IMR-90 (cell line): ENCODE data around the gene MBOAT1. TPM values are rescaled to one million over a fixed set of nuclear protein-coding genes. Genes with fewer than 3 reads are reported as not detected.

Source experiments
- ATAC-seq: fragments of 200-7000 bp; cut with Tn5 transposase; 2 replicates; pipeline ENCODE4 v1.9.1; 2020; ENCODE audit warnings: low read depth, mild to moderate bottlenecking, moderate library complexity
- BruUV-seq: library from RNA; stranded (reverse); fragments of 400-500 nt; replicated peaks from 2 replicates; lab custom pipeline; 2021; lab: Mats Ljungman, UMichigan
- CTCF ChIA-PET: fragments of 300-600 bp; formaldehyde crosslinking; extraction: SDS; loops from one replicate; lab custom pipeline; 2021; ENCODE audit warnings: antibody characterized with exemption; lab: Yijun Ruan, JAX
- POLR2A ChIA-PET: fragments of 300-600 bp; sonication (Branson Sonifier 250); formaldehyde crosslinking; loops from one replicate; lab custom pipeline; 2022; ENCODE audit warnings: antibody characterized with exemption; ENCODE audit not compliant: unreplicated experiment; lab: Charles Lee
- DNase-seq: peaks from one replicate; pipeline ENCODE4 v3.0.0; 2013
- H2AFZ ChIP-seq: replicated peaks from 2 replicates; pipeline ENCODE3; 2013; ENCODE audit warnings: low read length, mild to moderate bottlenecking; ENCODE audit not compliant: poor library complexity
- H2AK5ac ChIP-seq: 2 replicates; pipeline ENCODE4 v1.6.1; 2013; ENCODE audit warnings: low read depth, low read length, inconsistent platforms
- H2AK9ac ChIP-seq: replicated peaks from 2 replicates; pipeline ENCODE3; 2013; ENCODE audit warnings: mild to moderate bottlenecking, low read depth, low read length, moderate library complexity; ENCODE audit not compliant: poor library complexity
- H2BK120ac ChIP-seq: 2 replicates; pipeline ENCODE4 v1.6.1; 2013; ENCODE audit warnings: low read depth, low read length, inconsistent platforms
- H2BK15ac ChIP-seq: 3 replicates; pipeline ENCODE4 v1.6.1; 2013; ENCODE audit warnings: low read depth, low read length, inconsistent platforms
- H2BK20ac ChIP-seq: 2 replicates; pipeline ENCODE4 v1.6.1; 2013; ENCODE audit warnings: low read depth, mild to moderate bottlenecking, inconsistent platforms, low read length, moderate library complexity
- H2BK5ac ChIP-seq: 2 replicates; pipeline ENCODE4 v1.6.1; 2013; ENCODE audit warnings: mild to moderate bottlenecking, low read depth, low read length, inconsistent platforms; ENCODE audit not compliant: poor library complexity, severe bottlenecking
- H3K14ac ChIP-seq: replicated peaks from 2 replicates; pipeline ENCODE4 v1.6.1; 2013; ENCODE audit warnings: low read depth, low read length, inconsistent platforms
- H3K18ac ChIP-seq: 2 replicates; pipeline ENCODE4 v1.6.1; 2013; ENCODE audit warnings: low read depth, low read length, control low read depth
- H3K23ac ChIP-seq: 2 replicates; pipeline ENCODE4 v1.6.1; 2013; ENCODE audit warnings: low read depth, low read length, inconsistent platforms
- H3K27ac ChIP-seq: 2 replicates; pipeline ENCODE4 v1.5.1; 2013; ENCODE audit warnings: mild to moderate bottlenecking, control low read depth, low read length; ENCODE audit not compliant: insufficient read depth
- H3K27me3 ChIP-seq: 2 replicates; pipeline ENCODE4 v1.6.1; 2013; ENCODE audit warnings: low read length; ENCODE audit not compliant: control insufficient read depth, insufficient read depth
- H3K36me3 ChIP-seq: 2 replicates; pipeline ENCODE4 v1.6.1; 2013; ENCODE audit warnings: low read length, mixed read lengths; ENCODE audit not compliant: control insufficient read depth, insufficient read depth
- H3K4ac ChIP-seq: 2 replicates; pipeline ENCODE4 v1.6.1; 2013; ENCODE audit warnings: low read depth, low read length, inconsistent platforms
- H3K4me1 ChIP-seq: 2 replicates; pipeline ENCODE4 v1.6.1; 2013; ENCODE audit warnings: low read length, mixed read lengths; ENCODE audit not compliant: control insufficient read depth, insufficient read depth
- H3K4me2 ChIP-seq: 2 replicates; pipeline ENCODE4 v1.6.1; 2013; ENCODE audit warnings: low read depth, mild to moderate bottlenecking, control low read depth, low read length, moderate library complexity
- H3K4me3 ChIP-seq: 2 replicates; pipeline ENCODE4 v1.5.1; 2013; ENCODE audit warnings: low read depth, mild to moderate bottlenecking, control low read depth, low read length, moderate library complexity; ENCODE audit not compliant: insufficient read depth
- H3K56ac ChIP-seq: 2 replicates; pipeline ENCODE4 v1.6.1; 2013; ENCODE audit warnings: low read length, inconsistent platforms; ENCODE audit not compliant: insufficient read depth; ENCODE audit errors: extremely low read depth
- H3K79me1 ChIP-seq, 2 experiments: 2 replicates each; pipeline ENCODE4 v1.6.1; 2013; ENCODE audit warnings: low read length in 2 of 2, inconsistent platforms in 1 of 2, low read depth in 1 of 2
- H3K9ac ChIP-seq: 2 replicates; pipeline ENCODE4 v1.6.1; 2013; ENCODE audit warnings: low read depth, low read length, control low read depth
- H3K9me1 ChIP-seq: 2 replicates; pipeline ENCODE4 v1.6.1; 2013; ENCODE audit warnings: low read length, inconsistent platforms; ENCODE audit not compliant: insufficient read depth
- H3K9me3 ChIP-seq: 2 replicates; pipeline ENCODE4 v1.6.1; 2013; ENCODE audit warnings: low read length; ENCODE audit not compliant: control insufficient read depth, insufficient read depth
- H4K20me1 ChIP-seq: 2 replicates; pipeline ENCODE4 v1.6.1; 2013; ENCODE audit warnings: low read length, inconsistent platforms; ENCODE audit not compliant: insufficient read depth
- H4K5ac ChIP-seq: 2 replicates; pipeline ENCODE4 v1.6.1; 2013; ENCODE audit warnings: mild to moderate bottlenecking, low read depth, low read length, control low read depth
- H4K8ac ChIP-seq, 2 experiments: 2 replicates each; pipeline ENCODE4 v1.6.1; 2013; ENCODE audit warnings: low read depth in 2 of 2, low read length in 2 of 2, control low read depth in 1 of 2, inconsistent platforms in 1 of 2
- H4K91ac ChIP-seq: 2 replicates; pipeline ENCODE4 v1.6.1; 2013; ENCODE audit warnings: low read depth, low read length, inconsistent platforms; ENCODE audit not compliant: insufficient read depth
- CTCF ChIP-seq: conservative IDR thresholded peaks from 2 replicates; pipeline ENCODE4 v1.5.1; 2012; ENCODE audit warnings: mild to moderate bottlenecking, low read depth, low read length, improper control_type of control experiment
- MXI1 ChIP-seq: IDR thresholded peaks from 2 replicates; pipeline ENCODE4 v1.6.1; 2012; ENCODE audit warnings: low read depth, mild to moderate bottlenecking, low read length, moderate library complexity, borderline replicate concordance
- POLR2A ChIP-seq: IDR thresholded peaks from 2 replicates; pipeline ENCODE4 v1.6.1; 2012; ENCODE audit warnings: mild to moderate bottlenecking, low read depth, low read length
- RFX5 ChIP-seq: IDR thresholded peaks from 2 replicates; pipeline ENCODE4 v1.8.0; 2012; ENCODE audit warnings: low read depth, mild to moderate bottlenecking, low read length, moderate library complexity
- SMC3 ChIP-seq: fragments of 150-350 bp; IDR thresholded peaks from 2 replicates; pipeline ENCODE4 v1.6.1; 2016; ENCODE audit warnings: low read depth, mild to moderate bottlenecking, antibody characterized with exemption, low read length, moderate library complexity
- USF2 ChIP-seq: fragments of 150-350 bp; IDR thresholded peaks from 2 replicates; pipeline ENCODE4 v1.6.1; 2017; ENCODE audit warnings: mild to moderate bottlenecking, antibody characterized with exemption, low read length, low read depth
- WGBS, 2 experiments: methylation state at CpG; one replicate each; pipeline versions ENCODE4 v1.1.5 to v1.1.7; 2013; ENCODE audit warnings: missing lambda C conversion rate in 2 of 2; ENCODE audit not compliant: insufficient read length in 1 of 2; ENCODE audit errors: extremely low coverage in 2 of 2; 5-methylcytosine and 5-hydroxymethylcytosine counted together
- dilution Hi-C: fragments of 300-500 bp; cut with HindIII; formaldehyde crosslinking; loops from one replicate; pipeline ENCODE4 v1.14.3; 2018; ENCODE audit warnings: low sequenced_read_pairs; ENCODE audit not compliant: unreplicated experiment
- in situ Hi-C: fragments of 300-500 bp; cut with MboI; formaldehyde crosslinking; loops from 3 replicates; pipeline ENCODE4 v1.14.3; 2019; ENCODE audit warnings: low sequenced_read_pairs, inconsistent platforms, mixed read lengths
- intact Hi-C: fragments of 100-400 bp; cut with micrococcal nuclease; formaldehyde crosslinking; loops from 2 replicates; pipeline ENCODE4 v1.10.0; 2022
- polyA plus RNA-seq, 3 experiments: library from polyadenylated mRNA; depleted of rRNA; stranded (reverse); fragments of >200 nt; gene quantifications; 2 replicates each; pipeline ENCODE4 v1.2.3, GENCODE V29; 2012; ENCODE audit warnings: low replicate concordance in 1 of 3
- total RNA-seq: library from RNA; depleted of rRNA; stranded (reverse); fragments of >200 nt; gene quantifications from 2 replicates; pipeline ENCODE4 v1.2.3, GENCODE V29; 2012

MBOAT1 gene
- total and polyA plus RNA-seq, 2 of the 4 experiments (the other 2 are of a cell fraction): 1.6 to 4.7 TPM

DNA sequence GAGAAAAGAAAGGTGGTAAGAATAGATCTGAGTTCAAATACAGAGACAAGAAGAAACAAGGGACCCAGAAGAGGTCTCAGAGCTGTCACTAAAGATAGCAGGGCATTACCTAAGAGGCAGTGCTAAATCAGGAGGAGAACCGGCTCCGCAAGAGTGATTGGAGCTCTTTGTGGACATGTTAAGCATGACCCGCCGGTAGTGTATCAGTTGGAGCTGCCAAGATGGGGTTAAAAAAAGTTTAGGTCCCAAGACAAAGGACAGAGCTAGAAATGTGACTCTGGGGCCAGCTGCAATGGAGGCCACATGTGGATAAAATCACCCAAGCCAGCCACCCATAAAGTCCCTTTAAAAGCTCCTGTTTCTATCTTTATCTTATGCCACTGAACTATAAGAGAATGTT lies 93.4 kb downstream of the MBOAT1 start:
- DNase-seq: no peak
- in situ Hi-C loops (no loop called here), intact Hi-C loops (no loop called here), dilution Hi-C loops (no loop called here)
- Histone ChIP-seq H2BK15ac (no peak overlapping the region), H4K5ac (no peak overlapping the region), H3K56ac (no peak overlapping the region), H3K27ac (no peak overlapping the region), H3K14ac (no peak overlapping the region), H3K4me1 (0 out of 2 replicates have a peak, but pooled peaks cover 2% of the 10 kb centered on the region), H4K8ac (no peak overlapping the region), H3K9me1 (no peaks in the 10 kb centered on the region), H2AK5ac (no peak overlapping the region), H3K4me3 (no peak overlapping the region), H3K79me1 (no peaks in the 10 kb centered on the region), H2BK120ac (no peak overlapping the region), H3K18ac (no peak overlapping the region), H3K9ac (no peak overlapping the region), H3K9me3 (no peaks in the 10 kb centered on the region), H2BK5ac (no peak overlapping the region), H3K23ac (no peak overlapping the region), H4K91ac (no peak overlapping the region), H3K27me3 (no peaks in the 10 kb centered on the region), H3K4me2 (no peak overlapping the region), H2BK20ac (no peak overlapping the region), H4K20me1 (no peaks in the 10 kb centered on the region), H2AFZ (no peak overlapping the region), H3K36me3 (no peaks in the 10 kb centered on the region), H3K4ac (no peak overlapping the region), H2AK9ac (no peak overlapping the region)
- CTCF ChIA-PET: interaction anchor here (1.0 kb wide), 1 partner anchor 11 kb away, joined by 3 read pairs; no protein-coding TSS in a partner anchor
- 75% methylated on average over 2 of the region's 4 CpGs; no CpG with 5 or more reads in 1 of the 2 experiments for WGBS, 2 experiments
- ATAC-seq: no peak
- no TSS peak for BruUV-seq
- TF ChIP-seq SMC3: no peak
- no peak for TF ChIP-seq CTCF
- TF ChIP-seq MXI1: no peak
- TF ChIP-seq USF2: no peak
- TF ChIP-seq RFX5: no peak
- TF ChIP-seq POLR2A: no peak
- POLR2A ChIA-PET: no interaction called here
